HG03064 (cell line): ENCODE data around the gene C1orf185.
"Not testable (repeated sequence)": the region's sequence is repeated elsewhere in the genome, so short reads cannot be mapped to it uniquely, and the experiment has no call there.

Experiments
- ATAC-seq: cut with Tn5 transposase; IDR thresholded peaks from one replicate; pipeline ENCODE4 v1.9.1; 2021; ENCODE audit warnings: low read depth; ENCODE audit not compliant: unreplicated experiment

The C1orf185 gene

GRCh38 chr1:51101976-51102375, at the start of gene C1orf185:
TSS of gene C1orf185 (plus strand) at chr1:51102228. CDS start at chr1:51102234, 6 bp downstream.
- ATAC-seq: no peak

DNA sequence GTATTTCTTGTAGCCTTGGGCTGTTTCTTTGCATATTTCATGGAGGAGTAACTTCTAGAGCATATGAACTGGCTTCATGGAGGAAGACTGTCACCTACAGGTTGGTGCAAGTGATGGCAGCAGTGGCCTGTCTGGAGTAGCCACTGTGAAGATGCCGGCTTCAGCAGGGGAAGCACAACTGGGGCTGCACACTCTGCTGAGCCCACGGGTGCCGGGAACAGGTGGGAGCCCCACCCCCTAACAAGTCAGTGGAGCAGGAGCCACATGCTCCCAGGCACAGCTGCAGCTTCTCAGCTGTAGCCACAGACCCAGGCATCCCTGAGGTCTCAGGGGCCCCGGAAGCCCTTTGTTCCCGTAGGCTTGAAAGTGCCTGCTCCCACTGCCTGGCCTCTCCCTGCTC, 43.2 kb upstream of the C1orf185 start:
- ATAC-seq: no peak

GRCh38 chr1:51061231-51061918, 40.7 kb upstream of the C1orf185 start:
- ATAC-seq: no peak

DNA sequence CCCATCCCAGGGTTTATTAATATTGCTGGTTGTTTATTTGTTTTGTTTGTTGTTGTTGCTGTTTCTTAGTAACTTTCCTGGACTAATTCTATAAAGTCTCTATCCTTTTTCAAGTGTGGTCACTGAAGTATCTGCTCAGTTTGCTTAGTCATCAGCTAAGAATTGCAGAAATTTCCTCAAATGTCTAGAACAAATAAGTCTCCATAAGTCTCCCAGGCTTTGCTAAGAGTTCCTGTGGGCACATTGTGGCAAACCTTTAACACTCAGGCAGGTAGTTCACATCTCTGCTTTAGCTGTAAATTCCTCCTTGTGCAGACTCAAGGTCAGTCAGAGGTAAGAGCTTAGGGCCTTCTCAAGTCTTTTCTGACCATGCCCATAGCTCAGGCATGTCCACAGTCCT, 38.9 kb upstream of the C1orf185 start:
- no peak for ATAC-seq

- no peak for ATAC-seq
Observed at GRCh38 chr1:51070011-51070410, 32.0 kb upstream of the C1orf185 start.

DNA sequence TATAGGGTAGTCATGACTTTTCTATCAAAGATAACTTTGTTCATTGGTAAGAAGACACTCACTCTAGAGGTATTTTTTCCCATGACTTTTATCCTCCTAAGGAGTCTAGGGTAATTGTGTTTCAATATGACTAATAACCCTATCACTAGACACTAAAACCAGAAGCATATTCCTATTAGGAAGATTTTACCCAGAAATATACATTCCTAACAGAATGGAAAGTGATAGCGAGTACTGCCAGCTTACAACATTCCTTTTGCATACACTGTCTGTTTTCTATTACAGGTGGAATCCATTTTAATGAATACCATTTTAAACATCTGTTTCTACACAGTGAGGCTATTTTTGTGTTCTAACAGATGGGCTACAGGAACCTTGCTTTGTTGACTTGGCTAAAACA, 31.4 kb upstream of the C1orf185 start:
- no peak for ATAC-seq

DNA sequence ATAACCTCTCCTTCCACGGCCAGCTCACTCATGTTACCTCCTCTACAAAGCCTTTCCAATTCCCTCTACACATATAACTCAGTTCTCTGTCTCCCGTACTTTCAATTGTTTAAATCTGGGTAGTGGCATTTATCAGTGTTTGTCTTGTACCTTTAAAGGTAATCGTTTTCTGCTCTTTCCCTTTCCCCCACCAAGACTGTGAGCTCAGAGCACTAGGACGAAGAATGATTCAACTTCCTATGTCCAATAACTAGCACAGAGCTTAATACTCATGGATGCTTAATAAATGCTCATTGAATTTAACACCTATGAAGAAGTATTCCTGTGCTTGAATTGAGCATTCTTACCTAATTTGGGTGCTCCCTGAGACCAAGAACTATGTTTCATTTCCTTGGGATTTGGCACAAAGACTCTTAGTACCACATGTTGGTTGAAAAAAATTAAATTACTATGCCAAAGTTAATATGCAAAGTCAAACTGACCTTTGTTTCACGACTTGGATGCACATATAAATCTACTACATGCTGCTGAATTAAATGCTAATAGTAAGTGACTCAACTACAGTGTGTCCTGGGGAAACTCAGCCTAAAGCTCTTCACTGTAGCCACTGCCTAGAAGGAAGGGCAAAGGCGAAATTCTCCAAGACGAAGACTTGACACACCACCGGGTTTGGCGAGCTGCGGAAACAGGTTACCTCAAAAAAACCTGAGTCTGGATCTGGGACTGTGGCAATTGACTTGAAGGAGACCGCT, 30.6 kb upstream of the C1orf185 start:
- ATAC-seq: no peak

DNA sequence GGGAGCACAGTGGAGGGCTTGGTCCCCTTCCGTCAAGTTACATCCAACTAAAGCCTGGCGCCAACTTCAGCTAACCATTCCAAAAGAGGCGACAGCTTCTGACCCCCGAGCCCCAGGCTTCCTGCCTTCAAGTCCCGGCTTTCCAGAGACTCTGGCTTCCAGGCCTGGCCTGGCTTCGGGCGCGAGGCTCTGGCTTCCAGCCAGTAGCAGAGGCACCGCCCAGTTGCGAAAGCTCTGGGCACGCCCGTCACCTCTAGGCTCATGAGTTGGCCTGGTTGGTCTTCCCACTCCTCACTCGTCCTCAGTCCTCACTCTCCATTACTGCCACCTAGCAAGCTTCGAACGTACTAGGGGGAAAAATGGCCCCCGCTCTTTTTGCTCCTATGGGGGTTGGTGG, 30.0 kb upstream of the C1orf185 start:
- no peak for ATAC-seq

- no peak for ATAC-seq
Observed at GRCh38 chr1:51072651-51073050, 29.4 kb upstream of the C1orf185 start.

DNA sequence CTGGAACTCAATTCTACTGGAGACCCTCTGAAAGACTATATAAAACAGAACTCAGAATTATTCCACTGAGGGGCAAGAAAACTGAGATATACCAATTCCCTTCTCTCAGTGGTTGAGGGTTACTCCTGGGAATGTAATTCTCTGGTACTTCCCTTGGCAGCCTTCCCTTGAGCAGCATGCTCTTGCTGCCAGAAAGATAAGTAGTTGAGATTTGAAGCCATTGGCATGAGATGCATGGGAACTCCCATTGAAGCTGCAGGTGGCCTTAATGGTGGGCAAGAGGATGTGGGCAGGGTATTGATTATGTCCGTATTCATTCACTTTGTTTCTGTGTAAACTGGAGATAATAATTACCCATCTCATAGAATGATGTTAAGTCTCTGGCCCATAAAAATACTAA, 28.6 kb upstream of the C1orf185 start:
- ATAC-seq: no peak

- no peak for ATAC-seq
Observed at GRCh38 chr1:51086496-51087271, 15.3 kb upstream of the C1orf185 start.

DNA sequence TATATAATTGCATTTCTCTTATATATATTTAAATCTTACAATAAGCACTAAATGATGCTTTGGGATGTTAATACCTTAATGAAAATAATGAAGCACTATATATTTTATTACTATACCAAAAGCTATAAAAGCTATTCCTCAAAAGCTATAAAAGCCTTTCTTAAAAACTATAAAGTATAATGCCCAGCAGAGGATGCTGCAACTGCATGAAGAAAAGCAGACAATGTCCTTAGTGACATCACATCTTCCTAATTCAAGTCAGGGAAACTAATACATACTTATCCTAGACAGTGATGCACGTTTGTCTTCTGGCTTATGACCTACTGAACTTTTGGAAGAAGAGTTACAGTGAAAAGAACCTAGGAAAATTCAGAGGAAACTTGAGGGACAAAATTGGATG, 13.6 kb upstream of the C1orf185 start:
- ATAC-seq: no peak

DNA sequence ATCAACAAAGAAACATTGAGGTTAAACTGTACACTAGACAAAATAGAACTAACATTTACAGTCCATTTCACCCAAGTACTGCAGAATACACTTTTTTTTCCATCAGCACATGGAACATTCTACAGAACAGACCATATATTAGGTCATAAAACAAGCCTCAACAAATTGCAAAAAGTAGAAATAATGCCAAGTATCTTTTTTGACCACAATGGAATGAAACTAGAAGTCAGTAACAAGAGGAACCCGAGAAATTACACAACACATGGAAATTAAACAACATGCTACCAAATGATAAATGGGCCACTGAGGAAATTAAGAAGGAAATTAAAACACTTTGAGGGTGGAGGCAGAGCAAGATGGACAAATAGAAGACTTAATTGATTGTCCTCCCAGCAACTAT, 8.4 kb upstream of the C1orf185 start:
- ATAC-seq: no peak

DNA sequence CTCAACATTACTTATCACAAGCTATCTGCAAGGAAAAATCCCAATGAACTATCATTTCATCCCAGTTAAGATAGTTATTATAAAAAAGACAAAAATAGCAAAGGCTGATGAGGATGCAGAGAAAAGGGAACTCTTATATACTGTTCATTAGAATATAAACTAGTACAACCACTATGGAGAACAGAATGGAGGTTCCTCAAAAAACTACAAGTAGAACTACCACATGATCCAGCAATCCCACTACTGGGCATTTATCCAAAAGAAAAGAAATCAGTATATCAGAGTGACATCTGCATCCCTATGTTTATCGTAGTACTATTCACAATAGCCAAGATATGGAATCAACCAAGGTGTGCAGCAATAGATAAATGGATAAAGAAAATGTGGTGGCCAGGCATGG, 4.9 kb upstream of the C1orf185 start:
- ATAC-seq: no peak

DNA sequence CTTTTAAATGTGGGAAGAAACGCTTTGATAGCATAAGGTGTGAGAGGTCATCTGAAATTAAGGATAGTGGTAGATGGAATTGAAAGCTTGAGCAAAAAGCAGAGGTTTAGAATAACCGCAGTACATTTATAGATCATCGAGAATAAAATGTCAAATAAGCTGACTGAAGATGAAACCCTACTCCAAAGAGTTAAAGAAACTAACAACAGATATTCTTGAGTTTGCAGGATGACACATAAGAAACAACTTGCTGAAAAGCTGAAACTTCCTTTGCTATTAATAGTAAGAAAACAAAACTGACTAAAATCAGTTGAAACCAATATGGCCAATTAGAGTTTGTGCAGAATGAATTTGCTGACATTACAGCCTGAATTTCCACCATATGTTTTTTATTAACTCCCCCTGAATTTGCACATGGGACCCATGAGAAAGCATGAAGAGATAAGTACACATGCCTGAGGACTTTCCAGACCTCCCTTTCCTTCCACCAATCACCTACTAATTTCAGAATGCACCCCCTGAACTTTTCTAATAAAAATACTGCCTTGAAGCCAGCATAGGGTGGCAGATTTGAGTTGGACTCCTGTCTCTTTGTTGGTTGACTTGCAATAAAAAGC, 1.7 kb upstream of the C1orf185 start:
- ATAC-seq: no peak

GRCh38 chr1:51114137-51114536, 12.1 kb downstream of the C1orf185 start:
- ATAC-seq: no peak

DNA sequence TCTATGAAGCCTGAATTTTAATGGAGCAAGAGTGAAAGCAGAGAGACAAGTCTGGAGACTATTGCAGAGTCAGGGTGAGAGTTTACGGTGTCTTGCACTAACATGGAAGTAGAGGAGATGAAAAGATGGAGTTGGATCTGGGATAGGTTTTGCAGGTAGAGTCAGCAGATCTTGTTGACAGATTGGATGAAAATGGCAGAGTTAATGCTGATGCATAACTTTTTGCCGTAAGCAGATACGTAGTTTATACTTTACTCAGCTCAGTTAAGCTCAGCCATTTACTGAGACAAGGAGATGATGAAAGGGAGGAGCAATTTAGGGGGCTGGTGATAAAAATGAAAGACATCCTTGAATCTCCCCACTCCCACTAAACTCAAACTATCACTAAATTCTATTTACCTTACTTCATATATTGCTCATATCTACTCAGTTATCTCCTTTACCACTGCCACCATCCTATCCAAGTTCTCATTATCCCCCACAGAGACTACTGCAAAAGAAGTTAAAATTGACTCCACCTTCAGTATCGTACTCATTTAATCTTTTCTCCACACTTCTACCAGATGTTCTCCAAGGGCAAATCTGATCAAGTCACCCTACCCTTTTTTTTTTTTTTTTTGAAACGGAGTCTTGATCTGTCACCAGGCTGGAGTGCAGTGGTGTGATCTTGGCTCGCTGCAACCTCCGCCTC, 13.8 kb downstream of the C1orf185 start:
- no peak for ATAC-seq

- no peak for ATAC-seq
Observed at GRCh38 chr1:51119331-51119730, 17.3 kb downstream of the C1orf185 start.

DNA sequence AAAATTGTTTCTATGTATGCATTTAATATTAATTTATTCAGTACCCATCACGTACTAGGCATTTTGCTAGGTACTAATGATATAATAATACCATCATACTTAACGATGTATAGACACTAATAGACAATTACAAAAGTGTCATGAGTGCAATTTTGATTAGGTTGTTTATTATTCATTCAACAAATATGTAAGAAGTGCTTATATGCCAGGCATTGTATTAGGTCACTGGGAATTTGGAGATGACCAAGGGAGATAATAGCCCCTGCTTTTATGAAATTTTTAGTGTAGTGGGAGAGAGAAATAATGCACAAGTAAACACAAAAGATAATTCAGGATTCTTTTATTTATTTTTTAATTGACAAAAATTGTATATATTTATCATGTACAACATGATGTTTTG, 18.6 kb downstream of the C1orf185 start:
- ATAC-seq: no peak

DNA sequence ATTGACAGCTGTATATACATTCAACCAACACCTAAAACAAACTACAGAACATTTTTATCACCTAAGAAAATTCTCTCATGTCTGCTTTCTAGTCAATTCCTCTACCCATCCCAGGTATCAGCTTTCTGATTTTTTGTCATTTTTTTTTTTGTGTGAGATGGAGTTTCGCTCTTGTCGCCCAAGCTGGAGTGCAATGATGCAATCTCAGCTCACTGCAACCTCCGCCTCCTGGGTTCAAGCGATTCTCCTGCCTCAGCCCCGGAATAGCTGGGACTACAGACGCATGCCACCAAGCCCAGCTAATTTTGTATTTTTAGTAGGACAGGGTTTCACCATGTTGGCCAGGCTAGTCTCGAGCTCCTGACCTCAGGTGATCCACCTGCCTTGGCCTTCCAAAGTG, 25.1 kb downstream of the C1orf185 start:
- ATAC-seq: not testable (repeated sequence)
